Loucy (cell line): ENCODE results near the gene BCAS1.

Experiments
- CTCF ChIP-seq: fragments of 200-600 bp; sonication (generic); conservative IDR thresholded peaks from 2 replicates; pipeline ENCODE4 v1.5.1; 2014; ENCODE audit warnings: mild to moderate bottlenecking, antibody characterized with exemption, low read length
- EZH2phosphoT487 ChIP-seq: fragments of 200-600 bp; IDR thresholded peaks from 2 replicates; pipeline ENCODE4 v1.6.1; 2018; ENCODE audit warnings: antibody characterized with exemption, mild to moderate bottlenecking, moderate library complexity, borderline replicate concordance

GRCh38 chr20:54119744-54120143, 49.4 kb upstream of the BCAS1 start:
- TF ChIP-seq CTCF: no peak
- no peak for TF ChIP-seq EZH2phosphoT487
